Loucy (cell line): ENCODE results near the gene NEDD4L.

Source experiments
- H2AFZ ChIP-seq: fragments of 200-600 bp; sonication (generic); 2 replicates; pipeline ENCODE4 v1.6.0; 2016; ENCODE audit warnings: antibody characterized with exemption, mild to moderate bottlenecking, low read length, moderate library complexity
- H3F3A ChIP-seq: fragments of 200-600 bp; 2 replicates; pipeline ENCODE4 v1.6.0; 2016; ENCODE audit warnings: antibody characterized with exemption, low read depth, mild to moderate bottlenecking
- H3K27me3 ChIP-seq: fragments of 200-600 bp; sonication (generic); 2 replicates; pipeline ENCODE4 v1.6.1; 2014; ENCODE audit warnings: low read length, mild to moderate bottlenecking; ENCODE audit not compliant: insufficient read depth, poor library complexity, severe bottlenecking
- H3K36me3 ChIP-seq: fragments of 200-600 bp; sonication (generic); 2 replicates; pipeline ENCODE4 v1.6.1; 2016; ENCODE audit warnings: low read length; ENCODE audit not compliant: insufficient read depth
- H3K4me1 ChIP-seq: fragments of 200-600 bp; sonication (generic); 2 replicates; pipeline ENCODE4 v1.5.1; 2014; ENCODE audit warnings: low read length, mild to moderate bottlenecking; ENCODE audit not compliant: insufficient read depth, poor library complexity, severe bottlenecking
- H3K4me2 ChIP-seq: fragments of 200-600 bp; sonication (generic); 2 replicates; pipeline ENCODE4 v1.6.0; 2014; ENCODE audit warnings: antibody characterized with exemption, low read length, low read depth, mild to moderate bottlenecking; ENCODE audit not compliant: poor library complexity, severe bottlenecking
- H3K4me3 ChIP-seq: fragments of 200-600 bp; sonication (generic); 2 replicates; pipeline ENCODE4 v1.5.1; 2014; ENCODE audit warnings: low read length, mild to moderate bottlenecking, mixed read lengths; ENCODE audit not compliant: poor library complexity, severe bottlenecking
- H3K79me2 ChIP-seq: fragments of 200-600 bp; sonication (generic); 2 replicates; pipeline ENCODE4 v1.6.1; 2014; ENCODE audit warnings: low read length; ENCODE audit not compliant: insufficient read depth
- H3K9ac ChIP-seq: fragments of 200-600 bp; sonication (generic); 2 replicates; pipeline ENCODE4 v1.6.0; 2014; ENCODE audit warnings: mild to moderate bottlenecking, low read depth, low read length, moderate library complexity; ENCODE audit not compliant: poor library complexity, severe bottlenecking
- H3K9me2 ChIP-seq: fragments of 200-600 bp; sonication (generic); replicated peaks from 2 replicates; pipeline ENCODE4 v1.6.1; 2016; ENCODE audit warnings: low read depth, low read length, mixed read lengths
- H3K9me3 ChIP-seq: fragments of 200-600 bp; sonication (generic); 2 replicates; pipeline ENCODE4 v1.6.1; 2014; ENCODE audit warnings: mild to moderate bottlenecking, antibody characterized with exemption, low read length, low read depth; ENCODE audit not compliant: insufficient read depth
- H4K20me1 ChIP-seq: fragments of 200-600 bp; sonication (generic); 2 replicates; pipeline ENCODE4 v1.6.0; 2014; ENCODE audit warnings: antibody characterized with exemption, low read length, mild to moderate bottlenecking; ENCODE audit not compliant: insufficient read depth, poor library complexity, severe bottlenecking
- EZH2phosphoT487 ChIP-seq: fragments of 200-600 bp; IDR thresholded peaks from 2 replicates; pipeline ENCODE4 v1.6.1; 2018; ENCODE audit warnings: antibody characterized with exemption, mild to moderate bottlenecking, moderate library complexity, borderline replicate concordance
- TF ChIP-seq, protein P1 (sequence below): fragments of 200-600 bp; sonication (generic); conservative IDR thresholded peaks from 2 replicates; pipeline ENCODE4 v1.5.1; 2014; ENCODE audit warnings: mild to moderate bottlenecking, antibody characterized with exemption, low read length

NEDD4L gene

GRCh38 chr18:58363767-58364540, 319.9 kb downstream of the NEDD4L start:
- Histone ChIP-seq H3K4me3 (no peak overlapping the region), H2AFZ (no peak overlapping the region), H3K36me3 (peaks cover 4% of the 10 kb centered on the region; the same call in 1 of the 2 replicates), H4K20me1 (no peaks in the 10 kb centered on the region), H3K27me3 (no peaks in the 10 kb centered on the region), H3K9me3 (no peaks in the 10 kb centered on the region), H3K79me2 (no peaks in the 10 kb centered on the region), H3K9ac (no peak overlapping the region), H3K4me1 (peaks cover 10% of the 10 kb centered on the region), H3K4me2 (no peak overlapping the region), H3F3A (no peaks in the 10 kb centered on the region), H3K9me2 (no peaks in the 10 kb centered on the region)
- TF ChIP-seq, protein P1, sequence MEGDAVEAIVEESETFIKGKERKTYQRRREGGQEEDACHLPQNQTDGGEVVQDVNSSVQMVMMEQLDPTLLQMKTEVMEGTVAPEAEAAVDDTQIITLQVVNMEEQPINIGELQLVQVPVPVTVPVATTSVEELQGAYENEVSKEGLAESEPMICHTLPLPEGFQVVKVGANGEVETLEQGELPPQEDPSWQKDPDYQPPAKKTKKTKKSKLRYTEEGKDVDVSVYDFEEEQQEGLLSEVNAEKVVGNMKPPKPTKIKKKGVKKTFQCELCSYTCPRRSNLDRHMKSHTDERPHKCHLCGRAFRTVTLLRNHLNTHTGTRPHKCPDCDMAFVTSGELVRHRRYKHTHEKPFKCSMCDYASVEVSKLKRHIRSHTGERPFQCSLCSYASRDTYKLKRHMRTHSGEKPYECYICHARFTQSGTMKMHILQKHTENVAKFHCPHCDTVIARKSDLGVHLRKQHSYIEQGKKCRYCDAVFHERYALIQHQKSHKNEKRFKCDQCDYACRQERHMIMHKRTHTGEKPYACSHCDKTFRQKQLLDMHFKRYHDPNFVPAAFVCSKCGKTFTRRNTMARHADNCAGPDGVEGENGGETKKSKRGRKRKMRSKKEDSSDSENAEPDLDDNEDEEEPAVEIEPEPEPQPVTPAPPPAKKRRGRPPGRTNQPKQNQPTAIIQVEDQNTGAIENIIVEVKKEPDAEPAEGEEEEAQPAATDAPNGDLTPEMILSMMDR, result no peak
- no peak for TF ChIP-seq EZH2phosphoT487

- no peak overlapping the region for H2AFZ ChIP-seq
Measured at GRCh38 chr18:58364876-58365528, 321.0 kb downstream of the NEDD4L start.

DNA sequence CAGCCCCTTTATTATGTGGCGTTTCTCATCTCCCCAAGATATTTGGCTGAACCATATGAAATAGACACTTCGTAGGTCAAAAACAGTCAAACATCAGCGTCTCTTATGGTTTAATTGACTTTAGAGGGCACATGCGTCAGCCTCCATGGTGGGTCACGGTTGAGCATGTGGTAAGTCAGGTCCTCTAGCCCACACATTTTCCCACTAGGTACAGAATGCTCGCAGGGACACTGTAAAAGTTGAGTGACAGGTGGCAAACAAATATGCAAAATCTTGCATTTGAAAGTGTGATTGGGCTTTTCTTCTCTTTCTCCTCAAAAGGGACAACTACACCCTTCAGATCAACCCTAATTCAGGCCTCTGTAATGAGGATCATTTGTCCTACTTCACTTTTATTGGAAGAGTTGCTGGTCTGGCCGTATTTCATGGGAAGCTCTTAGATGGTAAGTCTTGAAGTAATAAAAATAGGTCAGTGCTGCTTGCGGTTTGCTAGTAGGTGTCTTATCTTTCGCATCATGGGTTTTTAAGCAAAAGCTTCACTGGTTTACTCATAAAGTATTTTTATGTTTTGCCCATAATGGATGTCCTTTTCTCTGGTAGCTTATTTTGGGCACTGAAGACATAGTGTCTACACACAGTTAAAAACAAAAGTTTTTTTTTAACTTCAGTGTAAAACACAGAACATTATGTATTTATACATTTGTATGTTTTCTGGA, 323.6 kb downstream of the NEDD4L start:
- Histone ChIP-seq H3K79me2 (no peaks in the 10 kb centered on the region), H3K9me3 (no peaks in the 10 kb centered on the region), H3K4me2 (peak overlapping the region; percentile 25), H3K4me1 (peaks cover 10% of the 10 kb centered on the region), H3K27me3 (no peaks in the 10 kb centered on the region), H4K20me1 (no peaks in the 10 kb centered on the region), H3K9ac (no peak overlapping the region), H3K36me3 (peaks cover 4% of the 10 kb centered on the region; the same call in 1 of the 2 replicates), H3K9me2 (no peaks in the 10 kb centered on the region), H3F3A (no peaks in the 10 kb centered on the region), H2AFZ (no peak overlapping the region), H3K4me3 (no peak overlapping the region)
- TF ChIP-seq EZH2phosphoT487, result no peak
- TF ChIP-seq, protein P1, result no peak

More at GRCh38 chr18:58364876-58365528, 321.0 kb downstream of the NEDD4L start:
- Histone ChIP-seq H3K9me3 (no peaks in the 10 kb centered on the region), H3K79me2 (no peaks in the 10 kb centered on the region), H3K36me3 (peaks cover 4% of the 10 kb centered on the region; the same call in 1 of the 2 replicates), H3K4me3 (no peak overlapping the region), H3K9me2 (no peaks in the 10 kb centered on the region), H4K20me1 (no peaks in the 10 kb centered on the region), H3K4me2 (no peak overlapping the region), H3K27me3 (no peaks in the 10 kb centered on the region), H3K4me1 (peaks cover 10% of the 10 kb centered on the region), H3K9ac (no peak overlapping the region), H3F3A (no peaks in the 10 kb centered on the region)
- TF ChIP-seq EZH2phosphoT487, result no peak
- TF ChIP-seq, protein P1, result no peak
